IPS-15b (cell line): Measurements from ENCODE around the gene BCL7A.

Experiments
- H3K27me3 ChIP-seq: one replicate; pipeline ENCODE4 v1.6.1; 2013; ENCODE audit warnings: low read length; ENCODE audit not compliant: control insufficient read depth, insufficient read depth
- H3K36me3 ChIP-seq: one replicate; pipeline ENCODE4 v1.6.1; 2013; ENCODE audit warnings: low read length; ENCODE audit not compliant: control insufficient read depth, insufficient read depth
- H3K4me1 ChIP-seq: one replicate; pipeline ENCODE4 v1.6.1; 2013; ENCODE audit warnings: mild to moderate bottlenecking, low read length; ENCODE audit not compliant: control insufficient read depth, insufficient read depth
- H3K4me3 ChIP-seq: one replicate; pipeline ENCODE4 v1.5.1; 2013; ENCODE audit warnings: low read depth, low read length
- H3K9ac ChIP-seq: one replicate; pipeline ENCODE4 v1.6.1; 2013; ENCODE audit warnings: low read depth, mild to moderate bottlenecking, low read length
- H3K9me3 ChIP-seq: one replicate; pipeline ENCODE4 v1.6.1; 2013; ENCODE audit warnings: mild to moderate bottlenecking, low read length; ENCODE audit not compliant: control insufficient read depth, insufficient read depth

The BCL7A gene

GRCh38 chr12:121989276-121990113 is 32.2 kb upstream of the BCL7A start:
- Histone ChIP-seq H3K9ac (no peak overlapping the region), H3K36me3 (no peaks in the 10 kb centered on the region), H3K9me3 (no peaks in the 10 kb centered on the region), H3K4me3 (no peak overlapping the region), H3K27me3 (no peaks in the 10 kb centered on the region), H3K4me1 (no peaks in the 10 kb centered on the region)

- Histone ChIP-seq H3K9ac (no peak overlapping the region), H3K4me3 (no peak overlapping the region), H3K9me3 (no peaks in the 10 kb centered on the region), H3K4me1 (no peaks in the 10 kb centered on the region), H3K36me3 (no peaks in the 10 kb centered on the region), H3K27me3 (no peaks in the 10 kb centered on the region)
Measured at GRCh38 chr12:121990114-121990647, 31.5 kb upstream of the BCL7A start.

GRCh38 chr12:121990692-121991603 is 30.7 kb upstream of the BCL7A start:
- H3K9ac ChIP-seq: no peak overlapping the region

GRCh38 chr12:121992059-121992879 is 29.4 kb upstream of the BCL7A start:
- H3K36me3 ChIP-seq: no peaks in the 10 kb centered on the region
- no peaks in the 10 kb centered on the region for H3K27me3 ChIP-seq
- H3K4me3 ChIP-seq: no peak overlapping the region
- no peaks in the 10 kb centered on the region for H3K9me3 ChIP-seq
- H3K9ac ChIP-seq: no peak overlapping the region
- H3K4me1 ChIP-seq: no peaks in the 10 kb centered on the region

More at GRCh38 chr12:121990692-121991603, 30.7 kb upstream of the BCL7A start:
- Histone ChIP-seq H3K9me3 (no peaks in the 10 kb centered on the region), H3K4me3 (no peak overlapping the region), H3K27me3 (no peaks in the 10 kb centered on the region), H3K4me1 (no peaks in the 10 kb centered on the region), H3K36me3 (no peaks in the 10 kb centered on the region)

GRCh38 chr12:121996050-121996944 is 25.4 kb upstream of the BCL7A start:
- H3K4me1 ChIP-seq: no peaks in the 10 kb centered on the region
- H3K36me3 ChIP-seq: no peaks in the 10 kb centered on the region
- no peaks in the 10 kb centered on the region for H3K27me3 ChIP-seq
- no peaks in the 10 kb centered on the region for H3K9me3 ChIP-seq
- H3K9ac ChIP-seq: no peak overlapping the region
- H3K4me3 ChIP-seq: no peak overlapping the region

GRCh38 chr12:121996945-121997612 is 24.6 kb upstream of the BCL7A start:
- Histone ChIP-seq H3K4me1 (no peaks in the 10 kb centered on the region), H3K4me3 (no peak overlapping the region)

GRCh38 chr12:122001466-122002209 is 20.0 kb upstream of the BCL7A start:
- no peaks in the 10 kb centered on the region for H3K9me3 ChIP-seq
- H3K4me3 ChIP-seq: no peak overlapping the region
- no peaks in the 10 kb centered on the region for H3K36me3 ChIP-seq
- H3K27me3 ChIP-seq: no peaks in the 10 kb centered on the region
- H3K9ac ChIP-seq: no peak overlapping the region
- no peaks in the 10 kb centered on the region for H3K4me1 ChIP-seq

More at GRCh38 chr12:121996945-121997612, 24.6 kb upstream of the BCL7A start:
- H3K9ac ChIP-seq: no peak overlapping the region
- H3K9me3 ChIP-seq: no peaks in the 10 kb centered on the region
- no peaks in the 10 kb centered on the region for H3K27me3 ChIP-seq
- no peaks in the 10 kb centered on the region for H3K36me3 ChIP-seq

GRCh38 chr12:122003651-122004611 is 17.8 kb upstream of the BCL7A start:
- no peak overlapping the region for H3K9ac ChIP-seq
- H3K9me3 ChIP-seq: no peaks in the 10 kb centered on the region
- H3K27me3 ChIP-seq: no peaks in the 10 kb centered on the region
- H3K4me1 ChIP-seq: no peaks in the 10 kb centered on the region
- H3K36me3 ChIP-seq: no peaks in the 10 kb centered on the region
- H3K4me3 ChIP-seq: no peak overlapping the region

- Histone ChIP-seq H3K4me1 (no peaks in the 10 kb centered on the region), H3K9ac (no peak overlapping the region), H3K27me3 (no peaks in the 10 kb centered on the region), H3K4me3 (no peak overlapping the region), H3K36me3 (no peaks in the 10 kb centered on the region), H3K9me3 (no peaks in the 10 kb centered on the region)
Measured at GRCh38 chr12:122004633-122005071, 17.0 kb upstream of the BCL7A start.
